Kidney epithelial cell (primary cell): ENCODE results near the gene NXPE2. TPM values are rescaled to one million over a fixed set of nuclear protein-coding genes. Genes with fewer than 3 reads are reported as not detected.

Source experiments
- DNase-seq: peaks from one replicate; pipeline ENCODE4 v3.0.0-alpha.2; 2010; ENCODE audit warnings: low read depth
- H3K27me3 ChIP-seq: 2 replicates; pipeline ENCODE4 v1.6.0; 2011; ENCODE audit warnings: low read length; ENCODE audit not compliant: control insufficient read depth, insufficient read depth
- H3K36me3 ChIP-seq: 2 replicates; pipeline ENCODE4 v1.5.1; 2011; ENCODE audit warnings: low read length; ENCODE audit not compliant: control insufficient read depth, insufficient read depth
- H3K4me3 ChIP-seq: 2 replicates; pipeline ENCODE4 v1.5.1; 2011; ENCODE audit warnings: low read depth, mild to moderate bottlenecking, control low read depth, low read length
- CTCF ChIP-seq: IDR thresholded peaks from 2 replicates; pipeline ENCODE4 v1.5.1; 2011; ENCODE audit warnings: mild to moderate bottlenecking, moderate library complexity, low read length, control low read depth, inconsistent platforms; ENCODE audit not compliant: insufficient read depth, poor library complexity, severe bottlenecking
- total RNA-seq: library from RNA; depleted of rRNA; stranded (reverse); fragments of >200 nt; gene quantifications from 2 replicates; pipeline ENCODE4 v1.2.3, GENCODE V29; 2015

Gene NXPE2
- total RNA-seq, 1 donor from 2014 or later = not detected

DNA sequence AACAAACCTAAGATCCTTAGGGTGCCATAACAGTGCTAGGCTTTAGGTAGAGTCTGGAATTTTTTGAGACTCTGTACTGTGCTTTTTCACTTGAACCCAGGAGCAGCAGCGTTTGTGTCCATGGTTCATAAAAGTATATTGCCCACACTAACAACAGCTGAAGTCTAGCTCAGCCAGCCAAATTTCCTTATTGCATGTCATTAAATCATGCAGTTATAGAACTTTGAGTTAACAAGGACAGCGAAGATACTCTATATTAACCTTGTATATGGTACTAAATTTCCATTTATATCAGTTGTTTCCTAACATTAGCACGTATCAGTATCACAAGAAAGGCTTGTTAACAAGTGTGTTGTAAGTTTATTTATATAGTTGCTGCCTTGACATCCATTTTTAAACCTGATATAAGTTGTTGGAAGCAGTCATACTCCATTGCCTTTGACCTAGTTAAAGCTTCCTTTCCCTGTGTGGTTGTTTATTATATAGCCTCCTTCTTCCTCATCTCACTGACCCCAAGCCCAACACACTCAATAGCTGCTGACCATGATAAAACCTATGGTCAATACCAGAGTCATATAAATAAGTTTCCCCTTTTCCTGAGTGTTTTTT, 46.7 kb downstream of the NXPE2 start:
- Histone ChIP-seq H3K27me3 (no peaks in the 10 kb centered on the region), H3K4me3 (no peak overlapping the region), H3K36me3 (no peaks in the 10 kb centered on the region)
- no peak for DNase-seq
- TF ChIP-seq CTCF = no peak

DNA sequence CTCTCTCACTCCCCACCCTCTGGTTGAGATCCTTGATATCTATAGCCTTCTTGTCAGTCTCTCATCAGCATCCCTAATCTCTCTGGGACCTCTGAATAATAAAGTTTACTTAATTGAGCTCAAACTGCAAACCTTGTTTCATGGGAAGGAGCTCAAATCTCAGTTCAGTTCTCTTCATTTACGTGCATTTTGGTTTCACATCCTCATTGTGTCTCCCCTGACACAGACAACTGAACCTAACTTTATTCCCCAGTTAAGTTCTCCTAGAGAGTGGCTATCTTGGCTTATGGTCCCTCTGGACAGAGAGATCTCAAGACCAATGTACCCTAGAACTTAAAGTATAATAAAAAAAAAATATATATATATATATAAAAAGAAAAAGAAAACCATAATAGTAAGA, 47.3 kb downstream of the NXPE2 start:
- Histone ChIP-seq H3K4me3 (no peak overlapping the region), H3K36me3 (no peaks in the 10 kb centered on the region), H3K27me3 (no peaks in the 10 kb centered on the region)
- TF ChIP-seq CTCF = no peak
- no peak for DNase-seq

DNA sequence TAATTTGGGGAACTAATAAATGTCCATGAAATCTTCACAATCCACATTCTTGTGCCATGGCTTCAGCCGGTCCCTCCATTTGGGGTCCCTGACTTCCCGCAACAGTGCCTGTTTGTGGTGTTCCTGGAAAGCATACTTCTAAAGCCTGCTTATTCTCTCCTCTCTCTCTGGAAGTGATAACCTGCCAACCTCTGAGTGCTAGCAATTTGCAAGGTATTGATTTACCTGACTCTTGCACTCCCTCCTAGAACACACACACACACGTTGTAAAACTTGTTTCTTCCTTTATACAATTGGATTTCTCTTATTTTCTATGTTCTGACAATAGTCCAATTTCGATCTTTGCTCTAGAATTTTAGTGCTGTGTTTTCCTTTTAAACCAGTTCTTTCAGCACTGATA, 58.5 kb downstream of the NXPE2 start:
- no peaks in the 10 kb centered on the region for H3K27me3 ChIP-seq
- no peak for TF ChIP-seq CTCF
- DNase-seq = no peak
- no peak overlapping the region for H3K4me3 ChIP-seq
- no peaks in the 10 kb centered on the region for H3K36me3 ChIP-seq

DNA sequence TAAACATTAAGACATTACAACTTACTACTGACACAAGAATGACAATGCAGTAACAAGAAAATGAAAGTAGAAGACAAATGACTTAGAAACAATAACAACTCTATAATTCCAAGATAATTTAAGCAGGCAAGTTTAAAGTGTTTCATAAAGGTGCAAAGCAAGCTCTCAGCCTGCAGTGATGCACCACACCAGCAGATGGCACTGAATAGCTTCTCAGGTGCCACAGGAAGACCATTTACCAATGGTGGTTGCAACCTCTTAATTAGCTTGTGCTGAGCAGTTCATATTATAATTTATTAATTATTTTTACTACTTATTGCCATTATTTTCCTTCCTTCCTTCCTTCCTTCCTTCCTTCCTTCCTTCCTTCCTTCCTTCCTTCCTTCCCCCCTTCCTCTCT, 60.6 kb downstream of the NXPE2 start:
- TF ChIP-seq CTCF = peak; percentile 82
- Histone ChIP-seq H3K36me3 (no peaks in the 10 kb centered on the region), H3K4me3 (no peak overlapping the region), H3K27me3 (no peaks in the 10 kb centered on the region)
- peak; percentile 26 for DNase-seq

DNA sequence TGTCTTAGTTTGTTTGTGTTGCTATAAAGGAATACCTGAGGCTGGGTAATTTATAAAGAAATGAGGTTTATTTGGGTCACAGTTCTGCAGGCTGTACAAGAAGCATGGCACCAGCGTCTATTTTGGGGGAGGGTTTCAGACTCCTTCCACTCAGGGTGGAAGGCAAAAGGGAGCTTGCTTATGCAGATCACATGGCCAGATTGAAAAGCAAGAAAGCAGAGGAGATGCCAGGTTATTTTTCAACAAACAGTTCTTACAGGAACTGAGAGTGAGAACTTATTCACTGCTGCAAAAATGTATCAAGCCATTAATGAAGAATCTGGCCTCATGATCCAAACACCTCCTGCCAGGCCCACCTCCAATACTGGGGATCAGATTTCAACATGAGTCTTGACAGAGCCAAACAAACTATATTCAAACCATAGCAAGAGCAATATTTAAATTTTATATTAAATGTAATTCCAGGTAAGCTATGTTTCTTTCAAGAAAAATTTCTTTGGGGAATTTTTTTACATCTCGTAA, 66.9 kb downstream of the NXPE2 start:
- H3K36me3 ChIP-seq = no peaks in the 10 kb centered on the region
- no peaks in the 10 kb centered on the region for H3K27me3 ChIP-seq
- no peak for DNase-seq
- H3K4me3 ChIP-seq = no peak overlapping the region
- TF ChIP-seq CTCF = no peak

- H3K27me3 ChIP-seq = no peaks in the 10 kb centered on the region
These were observed 67.7 kb downstream of the NXPE2 start for GRCh38 chr11:114746013-114746412.

More at GRCh38 chr11:114746013-114746412, 67.7 kb downstream of the NXPE2 start:
- no peak for TF ChIP-seq CTCF
- DNase-seq = no peak
- Histone ChIP-seq H3K36me3 (no peaks in the 10 kb centered on the region), H3K4me3 (no peak overlapping the region)
